Urothelium cell line (cell line): ENCODE results near the gene SLC31A1.
"Not testable (repeated sequence)": the region's sequence is repeated elsewhere in the genome, so short reads cannot be mapped to it uniquely, and the experiment has no call there.

Experiments
- DNase-seq: peaks from one replicate; pipeline ENCODE4 v3.0.0; 2011; ENCODE audit warnings: low spot score, mixed read lengths
- FAIRE-seq: peaks from 2 replicates; lab custom pipeline; 2011; peaks lifted over from hg19 to GRCh38; lab: Jason Lieb, UNC

SLC31A1 gene

GRCh38 chr9:113258282-113258681, 36.9 kb downstream of the SLC31A1 start:
- DNase-seq (no peak), FAIRE-seq (no peak)

DNA sequence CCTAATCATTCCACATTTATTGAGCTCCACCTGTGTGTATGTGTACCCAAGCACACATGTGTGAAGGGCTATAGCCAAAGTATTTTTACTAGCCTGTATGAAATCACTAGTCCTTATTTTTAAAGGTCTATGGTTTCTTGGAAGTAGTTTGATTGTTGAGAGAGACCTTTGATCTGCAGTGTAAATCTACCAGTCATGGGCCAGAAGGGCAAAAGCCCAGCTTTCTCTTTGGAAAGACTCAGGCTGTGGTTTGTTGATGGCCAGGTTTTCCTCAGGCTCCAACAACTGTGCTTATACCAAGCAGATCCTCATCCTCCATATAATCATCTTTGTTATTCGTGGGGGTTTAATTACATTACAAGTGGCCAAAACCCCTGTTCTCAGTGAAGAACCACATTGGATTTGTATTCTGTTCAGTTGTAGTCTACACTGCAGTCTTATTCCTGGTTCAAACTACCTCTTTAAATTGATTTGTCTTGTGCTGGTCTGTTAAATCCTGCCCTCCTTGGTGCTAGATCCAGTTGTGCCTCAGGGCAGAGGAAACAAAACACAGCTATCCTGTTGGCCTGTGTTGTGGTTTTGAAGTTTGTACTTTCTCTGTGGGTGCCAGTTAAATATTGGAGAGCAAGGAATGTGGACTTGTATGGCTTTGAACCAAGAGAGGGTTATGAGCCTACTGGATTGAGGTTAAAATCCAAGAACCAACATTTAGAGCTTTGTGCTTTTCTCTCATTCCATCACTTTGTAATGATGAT, 40.8 kb downstream of the SLC31A1 start:
- FAIRE-seq (no peak), DNase-seq (no peak)

DNA sequence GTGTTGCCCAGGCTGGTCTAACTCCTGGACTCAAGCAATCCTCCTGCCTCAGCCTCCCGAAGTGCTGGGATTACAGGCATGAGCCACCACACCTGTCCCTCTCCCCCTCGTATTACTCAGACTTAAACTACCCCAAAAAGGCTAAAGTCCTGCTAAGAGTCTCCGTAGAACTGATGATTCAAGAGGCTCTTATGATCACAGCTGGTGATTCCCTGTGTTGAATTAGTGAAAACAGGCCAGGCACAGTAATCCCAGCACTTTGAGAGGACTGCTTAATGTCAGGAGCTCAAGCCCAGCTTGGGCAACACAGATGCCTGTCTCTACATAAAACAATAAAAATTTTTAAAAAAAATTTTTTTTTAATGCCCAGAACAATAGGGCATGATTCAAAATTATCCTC, 44.8 kb downstream of the SLC31A1 start:
- DNase-seq (no peak), FAIRE-seq (no peak)

DNA sequence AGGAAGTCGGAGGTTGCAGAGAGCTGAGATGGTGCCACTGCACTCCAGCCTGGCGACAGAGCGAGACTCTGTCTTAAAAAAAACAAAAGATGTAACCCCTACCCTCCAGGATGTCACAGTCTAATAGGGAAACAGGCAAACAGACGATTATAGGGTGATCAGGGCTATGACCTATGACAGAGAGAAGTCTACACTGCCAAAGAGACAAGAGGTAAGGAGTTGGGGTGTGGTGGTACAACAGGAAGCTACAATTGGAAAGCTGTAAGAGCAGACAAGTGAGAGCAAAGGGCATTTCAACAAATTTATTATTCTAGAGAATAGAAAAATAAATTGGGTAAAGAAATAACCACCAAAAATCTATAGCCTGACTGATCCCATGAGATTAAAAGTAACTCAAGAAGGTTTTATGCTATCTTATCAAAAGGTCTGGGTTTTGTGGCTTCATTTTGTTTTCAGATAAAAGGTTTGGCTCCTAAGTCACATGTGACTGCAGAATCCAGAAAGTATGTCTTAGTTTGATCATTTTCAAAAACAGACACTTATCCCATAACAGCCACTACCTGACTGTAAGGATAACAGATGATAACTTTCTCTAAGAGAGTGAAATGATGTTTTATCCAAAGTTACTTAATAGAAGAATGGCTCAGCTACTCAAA, 46.7 kb downstream of the SLC31A1 start:
- FAIRE-seq (no peak), DNase-seq (no peak)

- DNase-seq (no peak), FAIRE-seq (no peak)
Observed at GRCh38 chr9:113269355-113269754, 48.0 kb downstream of the SLC31A1 start.

DNA sequence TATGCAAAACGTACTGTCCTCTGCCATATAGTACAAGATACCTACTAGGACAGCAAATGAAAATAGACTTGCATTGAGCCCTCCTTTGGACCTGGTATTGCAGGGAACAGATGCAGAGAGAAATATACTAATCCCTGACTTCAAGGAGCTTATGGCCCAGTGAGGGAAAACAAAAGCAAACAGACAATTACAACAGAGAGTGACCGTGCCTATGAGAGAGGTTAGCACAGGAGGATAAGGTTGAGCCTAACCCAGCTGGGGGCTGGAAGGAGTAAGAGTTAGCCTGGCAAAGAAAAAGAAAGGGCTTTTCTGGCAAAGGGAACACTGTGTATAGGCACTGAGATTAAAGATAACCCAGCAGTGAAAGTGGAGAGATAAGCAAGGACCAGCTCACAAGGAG, 48.5 kb downstream of the SLC31A1 start:
- DNase-seq (no peak), FAIRE-seq (no peak)

DNA sequence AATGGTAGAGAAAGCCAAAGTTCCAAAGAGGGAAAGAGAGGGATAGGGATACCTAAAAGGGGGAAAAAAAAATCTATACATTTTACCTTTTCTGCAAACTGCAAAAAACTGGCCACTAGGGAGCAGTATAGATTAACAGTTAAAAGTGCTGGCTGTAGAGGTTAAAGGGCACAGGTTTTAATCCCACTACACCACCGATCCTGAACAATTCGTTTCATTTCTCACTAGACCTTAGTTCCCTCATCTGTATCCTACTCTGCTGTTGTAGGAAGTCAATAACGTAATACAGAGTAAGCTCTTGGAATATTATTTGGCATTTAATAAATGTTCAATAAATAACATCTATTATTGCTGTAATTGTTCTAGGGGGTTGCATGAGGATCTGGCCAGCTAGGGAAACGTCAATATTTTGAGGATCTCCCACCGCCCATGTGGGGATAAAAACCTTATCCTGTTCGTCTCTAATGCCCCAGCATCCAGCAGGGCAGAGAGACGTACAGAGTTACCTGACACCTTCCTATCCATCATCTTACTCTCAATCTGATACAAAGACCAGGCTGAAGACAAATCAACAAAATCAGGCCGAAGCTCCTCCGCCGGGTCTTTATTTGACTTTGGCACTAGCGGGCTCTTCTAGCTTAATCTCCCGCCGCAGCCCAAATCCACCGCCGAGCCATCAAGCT, 53.3 kb downstream of the SLC31A1 start:
- FAIRE-seq: no peak

GRCh38 chr9:113275157-113276131, 54.1 kb downstream of the SLC31A1 start, which contains the start of the genes CDC26 and PRPF4:
CDC26 (minus strand) TSS chr9:113275572; CDS start chr9:113272507, 3,065 bp downstream.
PRPF4 (plus strand) TSS chr9:113275658; CDS start chr9:113275744, 86 bp downstream.
- FAIRE-seq (peak; percentile 73), DNase-seq (peak; percentile 96)

More for the DNA sequence above, 53.3 kb downstream of the SLC31A1 start:
- DNase-seq: peak; percentile 50

DNA sequence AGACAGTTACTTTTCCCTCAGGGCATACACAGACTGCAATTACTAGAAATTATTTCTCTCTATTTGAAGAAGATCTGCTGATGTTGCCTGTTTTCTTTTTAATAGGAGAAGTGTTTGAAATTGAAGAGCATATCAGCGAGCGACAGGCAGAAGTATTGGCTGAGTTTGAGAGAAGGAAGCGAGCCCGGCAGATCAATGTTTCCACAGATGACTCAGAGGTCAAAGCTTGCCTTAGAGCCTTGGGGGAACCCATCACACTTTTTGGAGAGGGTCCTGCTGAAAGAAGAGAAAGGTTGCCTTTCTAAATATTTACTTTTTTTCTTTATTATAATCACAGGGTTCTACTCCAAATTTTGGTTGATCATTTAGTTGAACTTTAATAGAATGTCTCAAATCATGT, 57.5 kb downstream of the SLC31A1 start:
- DNase-seq (no peak), FAIRE-seq (no peak)

- DNase-seq: no peak
- FAIRE-seq: no peak
Observed at GRCh38 chr9:113281356-113281755, 60.0 kb downstream of the SLC31A1 start.

- FAIRE-seq: no peak
- no peak for DNase-seq
Observed at GRCh38 chr9:113289091-113289490, 67.7 kb downstream of the SLC31A1 start.

- DNase-seq: no peak
- no peak for FAIRE-seq
Observed at GRCh38 chr9:113290052-113290607, 68.8 kb downstream of the SLC31A1 start.

- FAIRE-seq (no peak), DNase-seq (no peak)
Observed at GRCh38 chr9:113293285-113293878, 72.0 kb downstream of the SLC31A1 start.

GRCh38 chr9:113296247-113296646, 74.9 kb downstream of the SLC31A1 start:
- FAIRE-seq, DNase-seq: not testable (repeated sequence)

DNA sequence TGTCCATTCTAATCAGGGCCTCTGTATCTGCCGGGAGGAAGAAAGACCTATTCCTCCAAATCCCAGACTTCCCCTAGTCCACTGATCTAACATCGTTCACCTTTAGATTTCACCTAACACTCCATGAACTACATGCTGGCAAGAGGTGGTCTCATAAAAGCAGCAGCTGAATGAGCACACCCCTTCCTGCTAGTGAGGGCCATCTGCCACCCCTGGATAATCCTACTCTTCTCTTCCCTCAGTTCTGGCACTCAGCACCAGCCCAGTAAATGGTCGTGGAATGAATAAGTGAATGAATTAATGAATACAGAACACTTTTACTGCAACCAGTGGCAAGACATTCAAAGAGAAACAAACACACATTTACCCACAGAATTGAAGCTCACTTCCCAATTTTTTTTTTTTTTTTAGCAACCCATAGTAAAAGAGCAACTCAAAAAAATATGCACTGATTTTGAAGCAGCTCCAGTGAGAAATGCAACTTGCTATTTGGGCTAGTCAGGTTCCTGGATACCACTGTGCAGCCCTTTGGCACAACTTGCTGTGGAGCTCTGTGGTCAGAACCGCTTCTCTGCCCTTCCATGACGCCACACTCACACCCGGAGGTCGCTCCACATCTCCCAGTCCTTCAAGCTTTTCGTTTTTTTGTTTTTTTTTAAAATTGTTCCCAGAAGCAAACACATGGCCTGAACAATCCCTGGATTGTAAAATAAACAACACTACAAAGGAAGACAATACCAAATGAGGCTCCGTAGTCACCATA, 75.6 kb downstream of the SLC31A1 start:
- FAIRE-seq: no peak

GRCh38 chr9:113298311-113298710, 77.0 kb downstream of the SLC31A1 start:
- FAIRE-seq (no peak), DNase-seq (no peak)

More for the DNA sequence above, 75.6 kb downstream of the SLC31A1 start:
- no peak for DNase-seq

DNA sequence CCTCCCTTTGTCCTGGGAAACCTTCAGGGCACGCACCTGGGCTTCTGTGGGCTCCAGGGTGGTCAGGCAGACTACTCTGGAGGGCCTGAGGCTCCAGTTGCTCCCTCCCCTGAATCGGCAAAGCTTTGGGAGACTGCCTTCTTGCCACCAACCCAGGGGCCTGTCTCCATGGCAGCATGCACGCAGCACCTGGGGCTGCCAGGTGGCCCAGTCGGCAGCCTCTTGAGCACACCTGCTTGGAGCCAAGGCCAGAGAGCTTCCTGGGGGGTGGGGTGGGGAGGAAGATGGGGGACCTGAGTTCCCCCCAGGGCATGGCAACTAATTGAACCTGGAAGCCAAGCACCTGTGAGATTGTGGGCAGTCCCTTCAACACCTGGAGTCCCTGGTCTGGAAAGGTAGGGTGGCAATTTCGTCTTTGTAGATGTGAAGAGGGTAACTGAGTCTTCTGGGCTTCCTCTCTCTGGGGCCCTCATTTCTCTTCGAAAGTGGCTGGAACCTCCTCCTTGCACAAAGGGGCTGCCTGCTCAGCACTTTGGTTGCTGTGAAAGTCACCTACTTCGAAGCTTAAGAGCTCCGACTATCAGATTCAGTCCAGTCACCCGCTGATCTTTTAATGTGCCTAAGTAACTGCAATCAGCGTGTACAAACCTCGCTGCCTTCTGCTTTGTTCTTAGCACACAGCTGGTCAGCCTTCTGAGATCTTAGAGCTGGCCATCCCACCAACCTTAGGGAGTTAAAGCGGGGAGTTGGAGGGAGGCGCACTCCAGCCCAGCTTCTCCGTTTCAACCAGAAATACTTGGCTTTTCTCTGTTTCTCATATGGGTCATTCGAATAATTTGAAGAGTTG, 77.8 kb downstream of the SLC31A1 start:
- FAIRE-seq (no peak), DNase-seq (no peak)

- no peak for FAIRE-seq
- DNase-seq: no peak
Observed at GRCh38 chr9:113299800-113300292, 78.5 kb downstream of the SLC31A1 start.
